HEK293 (cell line): ENCODE data around the gene ETV6.

Source experiments
- CTCF ChIP-seq: fragments of 450-650 bp; formaldehyde crosslinking; IDR thresholded peaks from 2 replicates; pipeline ENCODE4 v1.5.1; 2016; ENCODE audit warnings: missing biosample characterization, missing genetic modification characterization
- ELK4 ChIP-seq: IDR thresholded peaks from 2 replicates; pipeline ENCODE4 v1.6.1; 2011; ENCODE audit warnings: mild to moderate bottlenecking, low read depth, low read length, borderline replicate concordance
- REST ChIP-seq: fragments of 450-650 bp; formaldehyde crosslinking; IDR thresholded peaks from 2 replicates; pipeline ENCODE4 v1.5.1; 2016; ENCODE audit warnings: missing biosample characterization, missing genetic modification characterization
- ZEB2 ChIP-seq: fragments of 450-650 bp; formaldehyde crosslinking; IDR thresholded peaks from 2 replicates; pipeline ENCODE4 v1.5.1; 2016; ENCODE audit warnings: missing biosample characterization, missing genetic modification characterization
- ZNF548 ChIP-seq: fragments of 450-650 bp; formaldehyde crosslinking; IDR thresholded peaks from 2 replicates; pipeline ENCODE4 v1.5.1; 2016; ENCODE audit warnings: missing biosample characterization, missing genetic modification characterization
- ZNF670 ChIP-seq: fragments of 450-650 bp; formaldehyde crosslinking; IDR thresholded peaks from 2 replicates; pipeline ENCODE4 v1.5.1; 2016; ENCODE audit warnings: missing biosample characterization, missing genetic modification characterization, low read depth
- ZNF707 ChIP-seq: fragments of 450-650 bp; formaldehyde crosslinking; IDR thresholded peaks from 2 replicates; pipeline ENCODE4 v1.5.1; 2016; ENCODE audit warnings: missing biosample characterization, missing genetic modification characterization
- ZSCAN18 ChIP-seq: fragments of 450-650 bp; formaldehyde crosslinking; IDR thresholded peaks from 2 replicates; pipeline ENCODE4 v1.5.1; 2016; ENCODE audit warnings: missing biosample characterization, missing genetic modification characterization

- no peak for TF ChIP-seq ZNF707 (tag by site-specific recombination)
- no peak for TF ChIP-seq ZSCAN18 (tag by site-specific recombination)
- TF ChIP-seq ZNF670 (tag by site-specific recombination) = no peak
- TF ChIP-seq ZEB2 = no peak
- no peak for TF ChIP-seq REST (tag by site-specific recombination)
- TF ChIP-seq CTCF (tag by site-specific recombination) = no peak
- TF ChIP-seq ELK4 = no peak
- no peak for TF ChIP-seq ZNF548 (tag by site-specific recombination)
Measured at GRCh38 chr12:11891754-11892386, 242.4 kb downstream of the ETV6 start.
